ENCODE data around the gene ALDOB.

Gene ALDOB

DNA sequence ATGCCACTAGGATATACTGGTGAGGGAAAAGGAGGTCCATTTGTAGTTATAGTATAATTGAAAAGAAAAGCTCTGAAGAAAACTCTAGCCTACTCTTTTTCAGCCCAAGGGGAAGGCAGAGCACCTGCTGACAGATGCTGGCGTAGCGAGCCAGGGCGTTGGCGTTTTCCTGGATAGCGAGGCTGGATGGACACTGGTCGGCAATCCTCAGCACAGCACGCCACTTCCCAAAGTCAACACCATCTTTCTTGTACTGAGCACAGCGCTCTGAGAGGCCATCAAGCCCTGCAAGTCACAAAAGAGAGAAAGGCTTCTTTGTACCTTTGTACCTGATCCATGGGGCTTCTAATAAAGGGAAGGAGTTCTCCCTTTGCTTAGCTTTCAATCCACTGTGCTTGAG, 8.2 kb downstream of the ALDOB start:
- TF ChIP-seq GATA2 (IDR thresholded peaks at IDR 0.05; ENCODE audit: low read depth, low read length), result no peak
- TF ChIP-seq GATA3 (IDR thresholded peaks at IDR 0.05; ENCODE audit: low read depth, low read length), result no peak

GRCh38 chr9:101421653-101422065, 13.9 kb downstream of the ALDOB start:
- no peak for TF ChIP-seq GATA2 (IDR thresholded peaks at IDR 0.05; ENCODE audit: low read depth, low read length)
- TF ChIP-seq GATA3 (IDR thresholded peaks at IDR 0.05; ENCODE audit: low read depth, low read length), result no peak

DNA sequence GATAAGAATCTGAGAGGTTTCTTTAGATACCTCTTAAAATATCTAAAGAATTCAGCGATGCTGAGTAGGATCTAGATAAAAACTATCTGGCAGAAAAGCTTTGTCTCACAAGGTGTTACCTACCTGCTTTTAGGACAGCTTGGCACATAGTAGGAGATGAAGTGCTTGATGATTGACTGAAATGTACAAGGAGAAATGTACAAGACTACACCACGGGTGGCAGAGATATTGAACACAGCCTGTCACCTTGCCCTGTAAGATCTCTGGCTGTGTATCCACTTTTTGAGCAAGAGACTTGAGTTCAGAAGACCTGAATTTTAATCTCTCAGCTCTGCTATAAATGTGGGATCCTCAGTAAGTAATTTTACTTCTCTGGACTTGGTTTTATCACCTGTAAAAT, 15.7 kb downstream of the ALDOB start:
- TF ChIP-seq GATA3 (IDR thresholded peaks at IDR 0.05; ENCODE audit: low read depth, low read length) (no peak), GATA2 (IDR thresholded peaks at IDR 0.05; ENCODE audit: low read depth, low read length) (no peak)

- TF ChIP-seq GATA3 (IDR thresholded peaks at IDR 0.05; ENCODE audit: low read depth, low read length) (no peak), GATA2 (IDR thresholded peaks at IDR 0.05; ENCODE audit: low read depth, low read length) (no peak)
These were observed 16.8 kb downstream of the ALDOB start for GRCh38 chr9:101418518-101419430.

- TF ChIP-seq GATA2 (IDR thresholded peaks at IDR 0.05; ENCODE audit: low read depth, low read length), result no peak
- TF ChIP-seq GATA3 (IDR thresholded peaks at IDR 0.05; ENCODE audit: low read depth, low read length), result no peak
These were observed 17.6 kb downstream of the ALDOB start for GRCh38 chr9:101417977-101418376.

DNA sequence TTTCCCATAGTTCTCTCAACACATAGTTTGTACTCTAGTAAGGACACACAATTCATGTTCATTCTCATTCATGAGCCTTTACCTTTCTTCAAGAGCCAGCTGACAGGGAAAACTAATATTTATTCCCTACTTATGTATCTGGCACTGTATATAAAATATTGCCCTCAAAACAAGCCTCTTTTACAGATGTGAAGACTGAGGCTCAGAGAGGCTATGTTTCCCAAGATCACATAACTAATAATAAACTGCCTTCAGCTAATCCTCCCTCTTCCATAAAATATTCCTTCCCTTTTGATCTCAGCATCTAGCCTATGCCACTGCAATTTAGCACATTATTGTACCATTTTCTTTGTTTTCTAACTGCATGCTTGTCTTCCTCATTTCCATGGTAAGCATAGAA, 18.2 kb downstream of the ALDOB start:
- TF ChIP-seq GATA2 (IDR thresholded peaks at IDR 0.05; ENCODE audit: low read depth, low read length) (no peak), GATA3 (IDR thresholded peaks at IDR 0.05; ENCODE audit: low read depth, low read length) (no peak)

DNA sequence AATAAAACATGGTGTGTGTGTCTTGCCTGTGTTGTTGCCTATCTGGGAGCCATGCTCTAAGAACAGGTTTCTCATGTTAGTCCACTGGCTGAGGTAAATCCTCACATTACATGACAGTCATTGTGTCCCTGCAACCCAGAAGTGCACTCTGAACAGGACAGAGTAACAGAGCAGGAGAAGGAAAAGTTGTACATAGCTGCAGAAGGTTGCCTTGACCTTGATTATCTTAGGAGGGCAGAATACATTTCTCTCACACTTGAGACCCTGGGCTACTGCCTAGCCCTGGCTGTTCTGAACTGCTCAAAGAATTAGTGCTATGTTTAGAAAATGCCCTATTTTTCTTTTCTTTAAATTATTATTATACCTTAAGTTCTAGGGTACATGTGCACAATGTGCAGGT, 20.0 kb downstream of the ALDOB start:
- TF ChIP-seq GATA3 (IDR thresholded peaks at IDR 0.05; ENCODE audit: low read depth, low read length) (no peak), GATA2 (IDR thresholded peaks at IDR 0.05; ENCODE audit: low read depth, low read length) (no peak)

DNA sequence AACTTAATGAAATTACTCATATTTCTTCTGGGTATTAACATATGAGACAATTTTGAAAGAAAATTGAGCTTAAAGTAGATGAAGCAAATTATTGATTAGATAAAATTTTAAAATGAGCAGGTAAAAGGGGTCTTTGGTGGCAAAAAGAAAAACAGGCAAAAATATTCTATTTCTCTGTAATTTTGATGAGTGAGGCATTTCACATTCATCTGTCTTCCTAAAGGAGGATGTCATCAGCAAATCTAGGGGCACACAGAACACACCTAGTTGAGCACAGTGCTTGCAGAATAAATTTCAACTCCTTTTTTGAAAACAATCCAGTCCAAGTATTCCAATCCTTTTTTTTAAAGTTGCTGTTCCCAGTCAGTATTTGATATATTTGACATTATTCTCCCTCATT, 20.7 kb downstream of the ALDOB start:
- TF ChIP-seq GATA2 (IDR thresholded peaks at IDR 0.05; ENCODE audit: low read depth, low read length) (no peak), GATA3 (IDR thresholded peaks at IDR 0.05; ENCODE audit: low read depth, low read length) (no peak)

DNA sequence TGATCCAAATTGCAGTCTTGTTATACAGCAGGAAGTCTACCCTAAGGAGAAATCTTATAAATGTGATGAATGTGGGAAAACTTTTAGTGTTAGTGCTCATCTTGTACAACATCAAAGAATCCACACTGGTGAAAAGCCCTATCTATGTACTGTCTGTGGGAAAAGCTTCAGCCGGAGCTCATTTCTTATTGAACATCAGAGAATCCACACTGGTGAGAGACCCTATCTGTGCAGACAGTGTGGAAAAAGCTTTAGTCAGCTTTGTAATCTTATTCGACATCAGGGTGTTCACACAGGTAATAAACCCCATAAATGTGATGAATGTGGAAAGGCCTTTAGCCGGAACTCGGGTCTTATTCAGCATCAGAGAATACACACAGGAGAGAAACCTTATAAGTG, 26.5 kb downstream of the ALDOB start:
- no peak for TF ChIP-seq GATA2 (IDR thresholded peaks at IDR 0.05; ENCODE audit: low read depth, low read length)
- TF ChIP-seq GATA3 (IDR thresholded peaks at IDR 0.05; ENCODE audit: low read depth, low read length), result no peak

GRCh38 chr9:101408374-101409078, 27.0 kb downstream of the ALDOB start:
- TF ChIP-seq GATA2 (IDR thresholded peaks at IDR 0.05; ENCODE audit: low read depth, low read length), result no peak
- no peak for TF ChIP-seq GATA3 (IDR thresholded peaks at IDR 0.05; ENCODE audit: low read depth, low read length)

DNA sequence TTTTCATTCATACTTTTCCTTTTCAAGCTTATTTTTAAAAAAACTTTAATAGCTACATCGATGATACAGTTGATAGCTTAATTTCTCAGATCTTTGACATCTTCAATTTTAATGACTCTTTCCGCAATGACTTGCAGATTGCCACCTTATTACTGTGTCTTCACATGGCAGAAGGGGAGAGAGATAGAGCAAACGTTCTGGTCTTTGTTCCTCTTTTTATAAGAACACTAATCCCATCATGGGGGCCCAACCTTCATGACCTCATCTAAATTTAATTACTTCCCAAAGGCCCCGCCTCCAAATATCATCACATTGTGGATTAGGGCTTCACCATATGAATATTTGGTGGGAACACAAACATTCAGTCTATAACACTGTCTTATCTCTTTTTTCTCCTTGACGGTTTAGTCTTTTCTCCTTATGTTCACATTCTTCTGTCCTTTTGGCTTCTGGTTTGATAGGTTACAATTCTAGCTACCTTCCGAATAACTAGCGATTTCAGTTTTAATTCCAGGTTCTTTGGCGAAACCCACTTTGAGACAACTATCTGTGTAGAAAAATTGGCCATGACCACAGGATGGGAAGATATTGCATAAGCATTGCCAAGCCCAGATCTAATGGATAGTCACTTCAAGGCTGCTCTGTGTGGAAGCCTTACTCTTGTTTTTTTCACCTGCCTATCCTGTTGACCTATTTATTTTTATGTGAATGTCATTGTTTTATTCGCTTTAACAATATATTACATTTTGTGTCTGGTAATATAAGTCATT, 31.9 kb downstream of the ALDOB start:
- TF ChIP-seq GATA3 (IDR thresholded peaks at IDR 0.05; ENCODE audit: low read depth, low read length), result no peak

- TF ChIP-seq GATA2 (IDR thresholded peaks at IDR 0.05; ENCODE audit: low read depth, low read length), result no peak
- TF ChIP-seq GATA3 (IDR thresholded peaks at IDR 0.05; ENCODE audit: low read depth, low read length), result no peak
These were observed 35.5 kb downstream of the ALDOB start for GRCh38 chr9:101400120-101400519.

GRCh38 chr9:101399643-101399970, 36.0 kb downstream of the ALDOB start:
- TF ChIP-seq GATA2 (IDR thresholded peaks at IDR 0.05; ENCODE audit: low read depth, low read length) (no peak), GATA3 (IDR thresholded peaks at IDR 0.05; ENCODE audit: low read depth, low read length) (no peak)

DNA sequence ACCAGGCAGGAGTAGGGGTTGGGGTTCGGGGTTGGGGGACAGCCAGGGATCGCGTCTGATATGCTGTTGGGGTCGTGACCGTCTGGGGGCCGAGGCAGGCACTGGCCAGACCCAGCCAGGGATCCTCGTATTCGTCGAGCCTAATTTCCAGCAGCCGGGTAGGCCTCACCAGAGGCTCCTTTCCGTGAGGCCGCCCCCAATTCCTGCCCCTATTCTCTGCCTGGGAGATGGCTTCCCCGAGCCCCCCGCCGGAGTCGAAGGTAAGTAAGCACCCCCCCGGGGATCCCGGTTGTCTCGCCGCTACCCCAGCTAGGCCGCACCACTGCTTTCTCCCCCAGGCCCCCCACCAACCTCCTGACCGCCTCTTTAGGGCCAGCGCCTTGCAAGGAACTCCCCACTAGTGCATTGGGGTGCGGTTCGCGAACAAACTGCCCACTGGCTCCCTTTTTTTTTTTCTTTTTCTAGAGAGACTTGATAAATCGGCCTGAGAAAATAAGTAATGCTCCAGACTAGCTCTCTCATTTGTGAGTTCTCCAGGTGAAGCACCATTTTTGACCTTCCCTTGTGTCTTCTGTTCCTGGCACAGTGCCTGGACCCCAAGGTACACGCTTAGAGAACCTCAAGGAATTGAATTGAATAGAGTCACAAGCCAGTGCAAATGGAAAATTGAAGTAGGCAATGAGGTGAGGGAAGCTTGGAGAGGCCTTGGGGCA, 36.5 kb downstream of the ALDOB start:
- TF ChIP-seq GATA3 (IDR thresholded peaks at IDR 0.05; ENCODE audit: low read depth, low read length) (no peak), GATA2 (IDR thresholded peaks at IDR 0.05; ENCODE audit: low read depth, low read length) (no peak)

Data from SH-SY5Y (cell line).